ENCODE data around the gene CAPN11.
"Not testable (repeated sequence)": the region's sequence is repeated elsewhere in the genome, so short reads cannot be mapped to it uniquely, and the experiment has no call there.

Gene CAPN11

DNA sequence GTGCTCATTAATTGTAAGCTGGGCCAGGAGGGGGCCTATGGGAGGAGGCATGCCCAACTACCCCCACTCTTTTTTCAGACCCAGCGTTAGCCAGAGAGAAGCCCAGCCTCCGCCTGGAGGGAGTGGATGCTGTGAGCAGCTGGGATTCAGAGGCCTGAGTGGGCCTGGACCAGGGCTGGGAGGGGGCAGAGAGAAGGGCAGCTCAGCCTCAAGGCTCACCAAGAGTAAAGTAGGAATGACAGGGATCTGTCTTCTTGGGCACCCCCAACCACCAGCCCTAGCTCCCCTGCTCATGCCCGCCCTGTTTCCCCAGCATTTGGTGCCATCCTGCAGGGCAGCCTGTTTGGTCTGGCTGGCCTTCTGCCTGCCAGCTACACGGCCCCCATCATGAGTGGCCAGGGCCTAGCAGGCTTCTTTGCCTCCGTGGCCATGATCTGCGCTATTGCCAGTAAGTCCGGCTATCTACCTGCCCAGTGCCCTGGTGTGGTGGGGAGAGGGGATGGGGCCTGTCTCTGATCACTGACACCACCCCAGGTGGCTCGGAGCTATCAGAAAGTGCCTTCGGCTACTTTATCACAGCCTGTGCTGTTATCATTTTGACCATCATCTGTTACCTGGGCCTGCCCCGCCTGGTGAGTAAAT lies 71.5 kb downstream of the CAPN11 start:
- DNase-seq: no peak

- DNase-seq: not testable (repeated sequence)
These were observed 72.8 kb downstream of the CAPN11 start for GRCh38 chr6:44231426-44231825.

- DNase-seq: no peak
These were observed 74.3 kb downstream of the CAPN11 start for GRCh38 chr6:44232676-44233566.

- DNase-seq: no peak
These were observed 75.0 kb downstream of the CAPN11 start for GRCh38 chr6:44233567-44234100.

Data from NCI-H2029 treated with DMSO at 0.1 percent for 48 hours (cell line).